K562 (cell line): ENCODE measurements around the gene ADGRL3. TPM values are rescaled to one million over a fixed set of nuclear protein-coding genes. Genes with fewer than 3 reads are reported as not detected.

Experiments used
- ATAC-seq: fragments of 200-7000 bp; cut with Tn5 transposase; 3 replicates; pipeline ENCODE4 v1.9.1; 2020; ENCODE audit warnings: moderate library complexity
- BruUV-seq: library from RNA; stranded (reverse); fragments of 400-500 nt; replicated peaks from 2 replicates; lab custom pipeline; 2021; lab: Mats Ljungman, UMichigan
- CTCF ChIA-PET: fragments of 300-600 bp; formaldehyde crosslinking; extraction: SDS; loops from one replicate; lab custom pipeline; 2021; ENCODE audit warnings: low intra/inter-chr PET ratio; lab: Yijun Ruan, JAX
- POLR2A ChIA-PET: fragments of 300-600, 350-650 bp; sonication (Branson Sonifier 250); formaldehyde crosslinking; extraction: SDS; loops from one replicate; lab custom pipeline; 2021; ENCODE audit warnings: antibody characterized with exemption, inconsistent platforms; lab: Yijun Ruan, JAX
- DNase-seq, 4 experiments: peaks; one replicate each; pipeline versions ENCODE4 v3.0.0 to v3.0.0-alpha.2; 2011 to 2018; ENCODE audit warnings: low spot score in 3 of 4, mixed read lengths in 3 of 4; ENCODE audit errors: extremely low read depth in 1 of 4
- FAIRE-seq: peaks from 2 replicates; lab custom pipeline; 2011; peaks lifted over from hg19 to GRCh38; lab: Jason Lieb, UNC
- H2AFZ ChIP-seq: 2 replicates; pipeline ENCODE4 v1.6.0; 2011; ENCODE audit warnings: low read depth, low read length, control low read depth, inconsistent platforms
- H3K27ac ChIP-seq: fragments of 200-600 bp; 3 replicates; pipeline ENCODE4 v1.8.0; 2011; ENCODE audit warnings: low read depth, mild to moderate bottlenecking, control low read depth, inconsistent platforms, low read length, moderate library complexity, mixed read lengths; ENCODE audit errors: extremely low read depth
- H3K27me3 ChIP-seq, 2 experiments: fragments of 300-600 bp in 1 of 2; 2 replicates in 1 of 2; 3 replicates in 1 of 2; pipeline versions ENCODE4 v1.6.0 to v1.8.0; 2011; ENCODE audit warnings: inconsistent platforms in 2 of 2, low read length in 2 of 2, mild to moderate bottlenecking in 1 of 2, mixed read lengths in 1 of 2, moderate library complexity in 1 of 2; ENCODE audit not compliant: control insufficient read depth in 2 of 2, insufficient read depth in 2 of 2
- H3K36me3 ChIP-seq: fragments of 300-600 bp; 3 replicates; pipeline ENCODE4 v1.8.0; 2011; ENCODE audit warnings: mild to moderate bottlenecking, low read length, inconsistent platforms; ENCODE audit not compliant: control insufficient read depth, insufficient read depth
- H3K4me1 ChIP-seq, 2 experiments: fragments of 200-600 bp in 1 of 2; replicated peaks in 1 of 2; 2 replicates in 1 of 2; 3 replicates in 1 of 2; pipeline versions ENCODE4 v1.5.1 to v1.8.0; 2011; ENCODE audit warnings: inconsistent platforms in 2 of 2, low read length in 2 of 2, mild to moderate bottlenecking in 1 of 2, mixed read lengths in 1 of 2, moderate library complexity in 1 of 2; ENCODE audit not compliant: control insufficient read depth in 2 of 2, insufficient read depth in 2 of 2
- H3K4me2 ChIP-seq: 2 replicates; pipeline ENCODE4 v1.6.1; 2011; ENCODE audit warnings: low read length, control low read depth, inconsistent platforms, mixed read lengths; ENCODE audit not compliant: insufficient read depth
- H3K4me3 ChIP-seq: fragments of 200-600 bp; sonication (generic), shearing (Covaris generic); 2 replicates; pipeline ENCODE4 v1.5.1; 2016; ENCODE audit warnings: control low read depth, inconsistent platforms
- H3K79me2 ChIP-seq: fragments of 200-600 bp; 3 replicates; pipeline ENCODE4 v1.8.0; 2011; ENCODE audit warnings: low read length, inconsistent platforms; ENCODE audit not compliant: control insufficient read depth, insufficient read depth
- H3K9ac ChIP-seq, 2 experiments: 2 replicates each; pipeline versions ENCODE4 v1.6.0 to v1.6.1; 2011; ENCODE audit warnings: low read depth in 2 of 2, low read length in 2 of 2, control low read depth in 1 of 2, inconsistent platforms in 1 of 2, mild to moderate bottlenecking in 1 of 2, mixed read lengths in 1 of 2; ENCODE audit not compliant: insufficient read depth in 1 of 2
- H3K9me1 ChIP-seq: one replicate; pipeline ENCODE4 v1.6.0; 2011; ENCODE audit warnings: inconsistent platforms, mild to moderate bottlenecking, low read length, moderate library complexity; ENCODE audit not compliant: control insufficient read depth, insufficient read depth
- H3K9me3 ChIP-seq: replicated peaks from 2 replicates; pipeline ENCODE4 v1.5.1; 2011; ENCODE audit warnings: low read depth, low read length, inconsistent platforms; ENCODE audit not compliant: control insufficient read depth, insufficient read depth
- H4K20me1 ChIP-seq: replicated peaks from 2 replicates; pipeline ENCODE4 v1.6.1; 2011; ENCODE audit warnings: low read length, inconsistent platforms, mixed read lengths; ENCODE audit not compliant: control insufficient read depth, insufficient read depth
- COPS2 ChIP-seq: fragments of 450-650 bp; conservative IDR thresholded peaks from 2 replicates; pipeline ENCODE4 v1.6.1; 2016; ENCODE audit warnings: mild to moderate bottlenecking, moderate library complexity
- HDAC3 ChIP-seq: fragments of 450-650 bp; IDR thresholded peaks from 2 replicates; pipeline ENCODE4 v1.6.1; 2018; ENCODE audit warnings: borderline replicate concordance, mild to moderate bottlenecking, moderate library complexity; ENCODE audit not compliant: partially characterized antibody
- KAT2B ChIP-seq: IDR thresholded peaks from one replicate; pipeline ENCODE4 v1.6.1; 2012; ENCODE audit warnings: low read depth, mild to moderate bottlenecking, control low read depth, inconsistent platforms, low read length, moderate library complexity
- MCM2 ChIP-seq: fragments of 450-650 bp; IDR thresholded peaks from 2 replicates; pipeline ENCODE4 v1.6.1; 2017; ENCODE audit warnings: low read depth, mild to moderate bottlenecking
- OTX1 ChIP-seq: fragments of 450-650 bp; formaldehyde crosslinking; IDR thresholded peaks from 2 replicates; pipeline ENCODE4 v1.4.0; 2022; ENCODE audit warnings: mild to moderate bottlenecking
- PTRF ChIP-seq: fragments of 450-650 bp; IDR thresholded peaks from 2 replicates; pipeline ENCODE4 v1.6.1; 2016; ENCODE audit warnings: mild to moderate bottlenecking, missing genetic modification characterization, missing compliant biosample characterization
- RB1 ChIP-seq: fragments of 450-650 bp; IDR thresholded peaks from 2 replicates; pipeline ENCODE4 v1.6.1; 2017; ENCODE audit warnings: low read depth, mild to moderate bottlenecking
- TBP ChIP-seq: optimal IDR thresholded peaks from 2 replicates; pipeline ENCODE3; 2011; ENCODE audit warnings: low read depth, low read length, improper control_type of control experiment
- ZNF24 ChIP-seq: fragments of 450-650 bp; IDR thresholded peaks from 2 replicates; pipeline ENCODE4 v1.6.1; 2016
- ZNF639 ChIP-seq, 2 experiments: fragments of 200-800 bp in 1 of 2; sonication (Bioruptor generic) in 1 of 2; sonication (generic) in 1 of 2; formaldehyde crosslinking in 1 of 2; IDR thresholded peaks in 1 of 2; conservative IDR thresholded peaks in 1 of 2; 2 replicates each; pipeline versions ENCODE4 v1.5.0 to v1.6.1; 2016 to 2020; ENCODE audit warnings: missing compliant biosample characterization in 1 of 2, missing genetic modification characterization in 1 of 2, missing genetic modification reagents in 1 of 2
- WGBS: fragments of 100-300 bp; shearing (Covaris generic); methylation state at CpG from one replicate; pipeline ENCODE4 v1.1.6; 2016; ENCODE audit warnings: low coverage, mixed read lengths; ENCODE audit not compliant: insufficient coverage; ENCODE audit errors: missing lambda C conversion rate; 5-methylcytosine and 5-hydroxymethylcytosine counted together
- in situ Hi-C: fragments of 300-500 bp; cut with MboI; formaldehyde crosslinking; loops from 4 replicates; pipeline ENCODE4 v1.15.0; 2018; ENCODE audit warnings: inconsistent platforms, mixed read lengths
- intact Hi-C: fragments of 100-400 bp; cut with micrococcal nuclease; formaldehyde crosslinking; loops from 2 replicates; pipeline ENCODE4 v1.14.2; 2022
- polyA plus RNA-seq, 8 experiments: library from polyadenylated mRNA; depleted of rRNA in 4 of 8; stranded (reverse) in 5 of 8; unstranded in 3 of 8; fragments of >200 nt; fragmentation: Nextera tagmentation in 2 of 8; fragmentation: Illumina TruSeq in 1 of 8; extraction: Ambion mirVana in 2 of 8; extraction: Trizol in 1 of 8; gene quantifications; 2 replicates each; pipeline versions ENCODE4 v1.2.1 to v1.2.3, GENCODE V29; 2011 to 2014; ENCODE audit warnings: inconsistent platforms in 1 of 8, missing spikeins in 1 of 8
- total RNA-seq, 7 experiments: library from RNA; depleted of rRNA in 6 of 7; stranded (reverse); fragments of >200 nt in 6 of 7; fragmentation: Illumina TruSeq in 2 of 7; extraction: Trizol in 2 of 7; gene quantifications; 2 replicates each; pipeline versions ENCODE4 v1.2.1 to v1.2.3, GENCODE V29; 2011 to 2021; ENCODE audit warnings: low replicate concordance in 1 of 7

ADGRL3 gene
- total and polyA plus RNA-seq, 9 of the 15 experiments (the other 6 are each of a cell fraction or from before 2014, with no cell fraction given): 0.03 to 0.14 (median 0.04) TPM; not detected in 2

GRCh38 chr4:61824454-61824853, 624.3 kb downstream of the ADGRL3 start (continued):
- no peak for TF ChIP-seq ZNF639 (CRISPR knock-in tag; conservative IDR thresholded peaks at IDR 0.05 in 1 of 2, IDR thresholded peaks at IDR 0.05 in 1 of 2)
- no peak for TF ChIP-seq PTRF (tag)
- TF ChIP-seq KAT2B: no peak

- WGBS: 0% methylated on average over 1 of the region's 1 CpG
- DNase-seq (no peak), ATAC-seq (no peak), FAIRE-seq (no peak)
- H3K79me2 ChIP-seq: no peaks in the 10 kb centered on the region
- no peak overlapping the region for H3K4me3 ChIP-seq
- no peaks in the 10 kb centered on the region for H3K4me1 ChIP-seq
- H3K9me3 ChIP-seq: no peaks in the 10 kb centered on the region
- H3K9me1 ChIP-seq: no peaks in the 10 kb centered on the region
- H2AFZ ChIP-seq: no peak overlapping the region
- H3K27me3 ChIP-seq: no peaks in the 10 kb centered on the region
- ChIA-PET CTCF (no interaction called here), POLR2A (no interaction called here)
- H3K36me3 ChIP-seq: no peaks in the 10 kb centered on the region
- intact Hi-C loops: no loop called here
- in situ Hi-C loops: no loop called here
- H4K20me1 ChIP-seq: no peaks in the 10 kb centered on the region
- no peak overlapping the region for H3K4me2 ChIP-seq
- H3K27ac ChIP-seq: no peak overlapping the region
- no TSS peak for BruUV-seq
- no peak for TF ChIP-seq MCM2
- TF ChIP-seq ZNF24: no peak
- TF ChIP-seq HDAC3: no peak
- TF ChIP-seq RB1: no peak
- no peak for TF ChIP-seq TBP
- TF ChIP-seq OTX1: no peak
- no peak for TF ChIP-seq COPS2
- H3K9ac ChIP-seq: no peak overlapping the region
Measured at GRCh38 chr4:61827907-61828391, 627.8 kb downstream of the ADGRL3 start.
